DMS 273 (cell line): Measurements from ENCODE around the gene MCCC2.
"Not testable (repeated sequence)": the region's sequence is repeated elsewhere in the genome, so short reads cannot be mapped to it uniquely, and the experiment has no call there.

ENCODE experiments used
- DNase-seq: peaks from one replicate; lab custom pipeline; 2025; ENCODE audit not compliant: unreplicated experiment; lab: John Stamatoyannopoulos, UW

Gene MCCC2

DNA sequence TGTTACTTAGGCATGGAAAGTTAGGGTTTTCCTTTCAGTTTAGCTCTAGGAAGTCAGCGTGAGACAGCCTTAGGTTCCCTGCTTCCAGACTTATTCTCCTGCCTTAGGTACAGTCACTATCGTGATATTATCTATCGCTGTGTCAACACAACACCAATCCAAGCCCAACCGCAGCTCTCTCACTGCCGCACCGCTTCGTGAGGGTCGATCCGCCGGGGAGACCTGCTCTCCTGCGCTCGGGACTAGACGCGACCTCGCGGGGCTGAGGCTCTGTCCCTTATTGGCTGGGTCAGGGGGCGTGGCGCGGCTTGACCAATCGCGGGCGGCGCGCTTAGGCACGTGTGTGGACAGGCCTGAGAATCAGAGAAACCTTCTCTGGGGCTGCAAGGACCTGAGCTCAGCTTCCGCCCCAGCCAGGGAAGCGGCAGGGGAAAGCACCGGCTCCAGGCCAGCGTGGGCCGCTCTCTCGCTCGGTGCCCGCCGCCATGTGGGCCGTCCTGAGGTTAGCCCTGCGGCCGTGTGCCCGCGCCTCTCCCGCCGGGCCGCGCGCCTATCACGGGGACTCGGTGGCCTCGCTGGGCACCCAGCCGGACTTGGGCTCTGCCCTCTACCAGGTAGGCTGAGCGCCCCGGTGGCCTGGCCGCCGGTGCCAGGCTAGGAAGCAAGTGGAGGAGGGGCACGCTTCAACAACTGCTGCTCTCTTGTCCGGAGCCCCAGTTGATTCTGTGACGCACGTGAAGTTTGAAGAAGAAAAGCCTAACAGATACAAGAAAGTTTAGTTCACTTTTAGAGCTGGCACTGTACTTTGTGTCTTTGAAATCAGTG lies at the start of gene MCCC2:
MCCC2 (plus strand) TSS at position 400 of the 825 bp plus-strand sequence; CDS start at position 486, 86 bp downstream.
- peak; percentile 98 for DNase-seq

GRCh38 chr5:71537687-71538086 lies 49.5 kb upstream of the MCCC2 start:
- no peak for DNase-seq

DNA sequence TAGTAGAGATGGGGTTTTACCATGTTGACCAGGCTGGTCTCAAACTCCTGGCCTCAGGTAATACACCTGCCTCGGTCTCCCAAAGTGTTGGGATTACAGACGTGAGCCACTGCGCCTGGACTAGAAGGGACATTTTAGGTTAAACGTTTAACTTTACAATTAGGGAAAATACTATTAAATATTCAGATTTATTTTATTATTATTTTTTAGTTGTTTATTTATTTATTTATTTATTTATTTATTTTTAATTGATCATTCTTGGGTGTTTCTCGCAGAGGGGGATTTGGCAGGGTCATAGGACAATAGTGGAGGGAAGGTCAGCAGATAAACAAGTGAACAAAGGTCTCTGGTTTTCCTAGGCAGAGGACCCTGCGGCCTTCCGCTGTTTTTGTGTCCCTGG lies 36.3 kb upstream of the MCCC2 start:
- DNase-seq, result not testable (repeated sequence)

DNA sequence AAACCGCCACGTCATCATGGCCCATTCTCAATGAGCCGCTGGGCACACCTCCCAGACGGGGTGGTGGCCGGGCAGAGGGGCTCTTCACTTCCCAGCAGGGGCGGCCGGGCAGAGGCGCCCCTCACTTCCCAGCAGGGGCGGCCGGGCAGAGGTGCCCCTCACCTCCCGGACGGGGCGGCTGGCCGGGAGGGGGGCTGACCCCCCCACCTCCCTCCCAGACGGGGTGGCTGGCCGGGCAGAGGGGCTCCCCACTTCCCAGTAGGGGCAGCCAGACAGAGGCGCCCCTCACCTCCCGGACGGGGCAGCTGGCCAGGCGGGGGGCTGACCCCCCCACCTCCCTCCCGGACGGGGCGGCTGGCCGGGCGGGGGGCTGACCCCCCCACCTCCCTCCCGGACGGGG lies 35.6 kb upstream of the MCCC2 start:
- DNase-seq, result not testable (repeated sequence)

DNA sequence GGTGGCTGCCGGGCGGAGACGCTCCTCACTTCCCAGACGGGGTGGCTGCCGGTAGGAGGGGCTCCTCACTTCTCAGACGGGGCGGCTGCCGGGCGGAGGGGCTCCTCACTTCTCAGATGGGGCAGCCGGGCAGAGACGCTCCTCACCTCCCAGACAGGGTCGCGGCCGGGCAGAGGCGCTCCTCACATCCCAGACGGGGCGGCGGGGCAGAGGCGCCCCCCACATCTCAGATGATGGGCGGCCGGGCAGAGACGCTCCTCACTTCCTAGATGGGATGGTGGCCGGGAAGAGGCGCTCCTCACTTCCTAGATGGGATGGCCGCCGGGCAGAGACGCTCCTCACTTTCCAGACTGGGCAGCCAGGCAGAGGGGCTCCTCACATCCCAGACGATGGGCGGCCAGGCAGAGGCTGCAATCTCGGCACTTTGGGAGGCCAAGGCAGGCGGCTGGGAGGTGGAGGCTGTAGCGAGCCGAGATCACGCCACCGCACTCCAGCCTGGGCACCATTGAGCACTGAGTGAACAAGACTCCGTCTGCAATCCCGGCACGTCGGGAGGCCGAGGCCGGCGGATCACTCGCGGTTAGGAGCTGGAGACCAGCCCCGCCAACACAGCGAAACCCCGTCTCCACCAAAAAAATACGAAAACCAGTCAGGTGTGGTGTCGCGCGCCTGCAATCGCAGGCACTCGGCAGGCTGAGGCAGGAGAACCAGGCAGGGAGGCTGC lies 35.0 kb upstream of the MCCC2 start:
- DNase-seq, result not testable (repeated sequence)

DNA sequence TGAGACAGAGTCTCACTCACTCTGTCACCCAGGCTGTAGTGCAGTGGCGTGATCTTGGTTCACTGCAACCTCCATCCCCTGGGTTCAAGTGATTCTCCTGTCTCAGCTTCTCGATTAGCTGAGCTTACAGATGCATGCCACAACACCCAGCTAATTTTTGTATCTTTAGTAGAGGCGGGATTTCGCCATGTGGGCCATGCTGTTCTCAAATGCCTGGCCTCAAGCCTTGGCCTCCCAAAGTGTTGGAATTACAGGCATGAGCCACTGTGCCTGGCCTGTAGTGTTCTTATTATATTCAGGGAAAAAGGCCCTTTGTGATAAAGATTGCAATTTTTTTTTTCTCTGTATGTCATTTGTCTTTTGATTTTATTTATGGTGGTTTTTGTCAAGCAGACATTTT lies 24.0 kb upstream of the MCCC2 start:
- DNase-seq, result no peak

- no peak for DNase-seq
Observed at GRCh38 chr5:71564895-71565294, 22.2 kb upstream of the MCCC2 start.

DNA sequence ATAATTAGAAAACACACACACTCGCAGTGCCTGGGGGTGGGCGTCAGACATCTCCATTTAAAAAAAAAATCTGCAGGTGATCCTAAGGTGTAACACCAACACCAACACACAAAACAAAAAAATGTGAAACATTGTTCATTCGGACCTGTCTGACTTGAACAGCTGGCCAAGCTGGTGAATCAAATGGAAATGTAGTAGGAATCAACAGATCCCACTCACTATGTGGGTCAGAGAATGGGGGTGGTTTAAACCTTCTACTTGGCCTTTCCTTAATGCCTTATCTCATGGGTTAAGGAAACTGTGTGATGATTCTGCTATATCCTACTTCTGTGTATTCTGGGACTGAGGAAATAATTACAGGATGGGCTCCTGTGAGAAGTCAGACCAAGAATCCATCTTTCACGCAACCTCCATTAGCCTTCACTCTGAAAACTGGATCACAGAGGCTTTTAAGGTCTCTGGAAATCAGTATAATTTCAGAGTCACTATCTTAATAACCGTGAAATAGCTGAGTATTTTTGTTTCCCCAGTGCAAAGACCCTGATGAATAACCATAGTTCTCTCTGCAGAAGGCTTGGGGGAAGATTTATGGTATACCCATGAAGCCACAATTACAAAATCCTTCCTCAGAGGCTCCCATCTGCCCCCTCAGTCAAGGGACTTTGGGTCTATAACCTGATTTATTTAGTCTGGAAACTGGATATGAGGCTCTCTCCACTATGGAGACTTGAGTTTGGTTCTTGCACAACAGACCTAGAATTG lies 17.2 kb upstream of the MCCC2 start:
- DNase-seq, result no peak

- DNase-seq, result not testable (repeated sequence)
Observed at GRCh38 chr5:71571811-71572210, 15.3 kb upstream of the MCCC2 start.

DNA sequence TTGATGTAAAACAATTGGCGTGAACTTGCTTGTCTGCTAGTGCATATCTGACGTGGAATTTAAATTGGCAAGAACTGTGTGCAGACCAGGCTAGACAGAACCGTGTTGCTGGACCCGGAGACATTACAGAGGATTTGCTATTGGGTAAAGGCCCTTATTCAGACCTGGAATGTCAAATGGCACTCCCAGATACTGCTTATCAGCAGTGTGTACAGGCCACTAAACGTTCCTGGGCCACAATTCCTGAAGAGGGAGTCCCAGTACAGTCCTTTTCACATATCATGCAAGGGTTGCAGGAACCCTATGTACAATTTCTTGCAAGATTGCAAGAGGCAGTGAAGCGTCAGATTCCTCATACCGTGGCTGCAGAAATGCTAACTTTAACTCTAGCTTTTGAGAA lies 13.5 kb upstream of the MCCC2 start:
- no peak for DNase-seq

- DNase-seq, result not testable (repeated sequence)
Observed at GRCh38 chr5:71575588-71575987, 11.6 kb upstream of the MCCC2 start.

DNA sequence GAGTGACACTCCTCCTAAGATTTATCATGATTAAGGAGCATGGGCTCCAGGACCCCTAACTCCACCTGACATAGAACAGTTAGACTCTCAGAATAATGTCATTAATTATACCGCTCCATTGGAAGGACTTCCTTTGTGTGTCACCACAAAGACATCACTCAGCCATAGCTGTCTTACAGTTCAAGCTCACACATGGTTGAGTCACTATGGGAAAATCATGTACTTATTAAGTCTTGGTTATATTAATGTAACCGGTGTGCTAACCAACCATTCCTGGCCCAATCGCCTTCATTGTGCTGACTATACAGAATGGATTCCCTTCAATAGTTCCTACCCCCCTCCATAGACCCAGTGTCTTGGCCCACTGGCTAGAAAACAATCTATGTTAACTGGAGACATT lies 10.9 kb upstream of the MCCC2 start:
- DNase-seq, result no peak

- not testable (repeated sequence) for DNase-seq
Observed at GRCh38 chr5:71577839-71578238, 9.3 kb upstream of the MCCC2 start.

DNA sequence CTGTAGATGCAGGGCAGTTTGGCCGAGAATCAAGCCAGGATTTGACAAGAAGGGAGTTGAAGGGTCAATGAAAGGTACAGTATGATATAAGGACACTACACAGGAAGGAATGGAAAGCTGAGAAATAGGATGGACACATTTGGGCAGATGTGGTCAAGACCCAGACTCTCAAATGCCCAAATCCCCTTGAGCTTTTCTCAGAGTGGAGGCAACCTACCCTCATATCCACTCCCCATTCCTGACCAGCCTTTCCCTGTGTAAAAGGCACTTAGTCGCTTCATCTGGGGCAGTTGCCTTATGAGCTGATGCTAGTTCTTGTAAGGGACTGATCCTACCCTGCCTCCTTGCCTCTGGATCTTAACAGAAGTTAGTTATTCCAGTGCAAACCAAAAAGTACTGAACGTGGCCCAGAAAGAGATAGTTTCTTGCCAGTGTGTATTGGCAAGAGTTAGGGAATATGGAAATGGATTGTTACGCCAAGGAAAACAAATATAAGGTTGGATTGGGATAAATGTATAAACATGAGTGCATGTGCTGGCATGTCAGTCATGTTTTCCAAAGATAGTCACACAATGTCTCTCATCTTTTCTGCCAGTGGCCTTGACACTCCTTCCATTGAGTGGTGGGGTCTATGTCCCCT lies 4.1 kb upstream of the MCCC2 start:
- no peak for DNase-seq

DNA sequence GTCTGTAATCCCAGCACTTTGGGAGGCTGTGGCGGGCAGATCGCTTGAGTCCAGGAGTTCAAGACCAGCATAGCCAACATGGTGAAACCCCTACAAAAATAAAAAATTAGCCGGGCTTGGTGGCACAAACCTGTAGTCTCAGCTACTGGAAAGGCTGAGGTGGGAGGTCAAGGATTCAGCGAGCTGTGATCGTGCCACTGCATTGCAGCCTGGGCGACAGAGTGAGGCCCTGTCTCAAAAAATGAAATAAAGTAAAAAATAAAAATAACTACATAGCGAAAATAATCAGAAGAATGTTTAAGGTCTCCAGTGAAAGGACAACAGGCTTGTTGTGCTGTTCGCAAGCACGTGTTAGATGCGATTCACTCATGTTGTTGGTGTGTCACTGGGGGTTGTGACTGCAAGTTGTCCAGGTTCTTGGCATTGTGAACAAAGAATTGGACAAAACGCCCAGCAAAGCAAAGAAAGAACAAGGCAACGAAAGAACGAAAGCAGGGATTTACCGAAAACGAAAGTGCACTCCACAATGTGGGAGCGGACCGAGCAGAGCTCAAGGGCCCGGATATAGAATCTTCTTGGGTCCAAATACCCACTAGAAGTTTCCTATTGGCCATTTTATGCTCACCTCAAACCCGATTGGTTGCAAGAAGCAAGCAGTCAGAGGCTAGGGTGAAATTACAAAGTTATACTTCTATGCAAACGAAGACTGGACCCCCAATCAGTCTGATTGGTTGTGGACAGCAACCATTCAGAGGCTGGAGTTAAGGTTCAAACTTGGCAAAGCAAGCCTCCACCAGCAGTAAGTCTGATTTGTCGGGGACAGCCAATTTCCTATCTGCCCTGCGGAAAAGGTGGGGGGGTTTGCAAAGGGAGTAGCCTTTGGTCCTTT lies 844 bp upstream of the MCCC2 start:
- peak; percentile 55 for DNase-seq

DNA sequence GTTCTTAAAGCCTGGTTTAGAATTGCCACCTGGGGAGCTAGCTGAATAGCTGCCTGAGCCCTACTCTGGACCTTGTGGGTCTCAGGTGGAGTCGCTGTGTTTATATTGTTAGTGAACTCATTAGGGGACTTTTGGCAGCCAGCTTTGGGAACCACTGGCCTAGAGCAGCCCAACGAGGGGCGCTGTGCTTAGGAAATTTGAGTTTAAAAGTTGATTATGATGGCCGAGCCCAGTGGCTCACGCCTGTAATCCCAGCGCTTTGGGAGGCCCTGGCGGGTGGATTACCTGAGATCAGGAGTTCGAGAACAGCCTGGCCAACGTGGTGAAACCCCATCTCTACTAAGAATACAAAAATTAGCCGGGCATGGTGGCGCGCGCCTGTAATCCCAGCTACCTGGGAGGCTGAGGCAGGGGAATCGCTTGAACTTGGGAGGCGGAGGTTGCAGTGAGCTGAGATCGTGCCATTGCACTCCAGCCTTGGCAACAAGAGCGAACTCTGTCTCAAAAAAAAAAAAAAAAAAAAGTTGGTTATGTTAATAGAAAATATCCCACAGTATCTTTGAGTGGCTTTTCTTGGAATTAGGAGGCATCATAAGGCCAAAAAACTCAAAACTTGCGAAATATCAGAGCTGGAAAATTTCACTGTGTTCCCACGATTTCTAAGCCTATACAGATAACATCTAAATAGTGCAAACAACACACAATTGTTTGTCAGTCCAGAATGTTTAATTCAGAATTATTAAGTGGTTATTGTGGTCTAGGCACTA lies 809 bp downstream of the MCCC2 start:
- peak; percentile 65 for DNase-seq

GRCh38 chr5:71588533-71588885 lies 1.4 kb downstream of the MCCC2 start:
- no peak for DNase-seq

DNA sequence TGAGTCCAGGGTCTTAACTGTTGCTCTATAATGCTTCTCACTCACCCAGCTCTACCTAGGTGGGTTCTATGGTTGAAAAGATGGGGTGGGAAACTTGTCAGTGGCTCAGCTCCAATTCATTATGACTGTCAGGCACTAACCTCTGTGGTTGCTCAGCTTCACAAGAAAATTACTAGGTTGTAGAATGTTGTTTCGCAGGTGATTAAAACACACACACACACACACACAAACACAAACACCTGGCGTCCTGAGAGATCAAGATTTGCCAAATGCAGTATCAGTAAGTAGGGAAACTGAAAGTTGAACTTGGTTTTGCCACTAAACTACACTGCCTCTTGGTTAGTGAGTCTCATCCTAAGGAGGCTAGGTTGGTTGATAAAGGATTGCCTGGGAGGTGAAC lies 2.8 kb downstream of the MCCC2 start:
- no peak for DNase-seq

GRCh38 chr5:71591100-71591499 lies 4.0 kb downstream of the MCCC2 start:
- no peak for DNase-seq
